GM13977 (cell line): Measurements from ENCODE around the gene MFAP3L.
"Not testable (repeated sequence)": the region's sequence is repeated elsewhere in the genome, so short reads cannot be mapped to it uniquely, and the experiment has no call there.

ENCODE experiments used
- DNase-seq: peaks from one replicate; pipeline ENCODE4 v3.0.0; 2012; ENCODE audit warnings: low spot score
- in situ Hi-C: fragments of 300-500 bp; cut with MboI; formaldehyde crosslinking; loops from one replicate; pipeline ENCODE4 v1.12.0; 2022; ENCODE audit warnings: low sequenced_read_pairs, low pct_unique_long_range_greater_than_20kb, mixed read lengths, inconsistent platforms; ENCODE audit not compliant: unreplicated experiment
- TF ChIP-seq, protein P1 (sequence below): IDR thresholded peaks from 2 replicates; pipeline ENCODE4 v1.5.1; 2012; ENCODE audit warnings: mild to moderate bottlenecking, control low read depth; ENCODE audit not compliant: insufficient read depth; ENCODE audit errors: extremely low read depth, missing control alignments

MFAP3L gene

DNA sequence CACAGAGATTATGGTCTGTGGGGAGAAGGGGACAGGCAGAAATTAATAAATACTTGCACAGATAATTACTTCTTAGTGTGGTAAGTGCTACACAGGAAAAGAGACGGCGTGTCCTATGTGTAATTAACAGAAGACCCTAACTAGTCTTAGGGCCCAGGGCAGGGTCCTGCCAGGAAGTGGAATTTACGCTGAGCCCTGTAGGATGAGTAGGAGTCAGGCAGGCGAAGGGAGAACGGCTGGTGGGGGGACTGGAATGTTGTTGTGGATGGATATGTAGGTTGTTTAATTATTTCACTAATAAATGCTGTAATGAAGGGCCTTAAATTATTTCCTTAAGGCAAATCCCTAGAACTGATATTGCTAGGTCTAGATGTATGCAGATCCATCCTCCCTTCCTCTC is 26.7 kb upstream of the MFAP3L start:
- no peak for DNase-seq
- in situ Hi-C loops = no loop called here
- TF ChIP-seq, protein P1, sequence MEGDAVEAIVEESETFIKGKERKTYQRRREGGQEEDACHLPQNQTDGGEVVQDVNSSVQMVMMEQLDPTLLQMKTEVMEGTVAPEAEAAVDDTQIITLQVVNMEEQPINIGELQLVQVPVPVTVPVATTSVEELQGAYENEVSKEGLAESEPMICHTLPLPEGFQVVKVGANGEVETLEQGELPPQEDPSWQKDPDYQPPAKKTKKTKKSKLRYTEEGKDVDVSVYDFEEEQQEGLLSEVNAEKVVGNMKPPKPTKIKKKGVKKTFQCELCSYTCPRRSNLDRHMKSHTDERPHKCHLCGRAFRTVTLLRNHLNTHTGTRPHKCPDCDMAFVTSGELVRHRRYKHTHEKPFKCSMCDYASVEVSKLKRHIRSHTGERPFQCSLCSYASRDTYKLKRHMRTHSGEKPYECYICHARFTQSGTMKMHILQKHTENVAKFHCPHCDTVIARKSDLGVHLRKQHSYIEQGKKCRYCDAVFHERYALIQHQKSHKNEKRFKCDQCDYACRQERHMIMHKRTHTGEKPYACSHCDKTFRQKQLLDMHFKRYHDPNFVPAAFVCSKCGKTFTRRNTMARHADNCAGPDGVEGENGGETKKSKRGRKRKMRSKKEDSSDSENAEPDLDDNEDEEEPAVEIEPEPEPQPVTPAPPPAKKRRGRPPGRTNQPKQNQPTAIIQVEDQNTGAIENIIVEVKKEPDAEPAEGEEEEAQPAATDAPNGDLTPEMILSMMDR = no peak

DNA sequence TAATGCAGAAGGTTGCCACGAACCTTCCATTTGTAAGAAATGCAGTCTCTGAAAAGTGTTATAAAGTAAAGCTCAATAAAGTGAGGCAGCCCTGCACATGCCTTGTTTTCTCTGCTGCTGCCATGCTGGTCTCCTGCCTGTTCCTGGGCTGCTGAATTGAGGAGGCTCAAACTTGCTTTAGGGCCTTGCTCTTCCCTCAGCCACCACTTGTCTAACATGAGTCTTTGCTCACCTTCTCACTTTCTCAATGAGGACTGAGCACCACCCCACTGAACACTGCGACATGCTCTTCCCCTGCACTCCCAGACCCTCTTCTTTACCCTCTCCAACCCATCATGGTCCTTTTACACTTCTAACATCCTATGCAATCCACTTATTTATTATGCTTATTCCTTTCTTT is 25.2 kb upstream of the MFAP3L start:
- in situ Hi-C loops = no loop called here
- TF ChIP-seq, protein P1 = no peak
- DNase-seq = no peak

DNA sequence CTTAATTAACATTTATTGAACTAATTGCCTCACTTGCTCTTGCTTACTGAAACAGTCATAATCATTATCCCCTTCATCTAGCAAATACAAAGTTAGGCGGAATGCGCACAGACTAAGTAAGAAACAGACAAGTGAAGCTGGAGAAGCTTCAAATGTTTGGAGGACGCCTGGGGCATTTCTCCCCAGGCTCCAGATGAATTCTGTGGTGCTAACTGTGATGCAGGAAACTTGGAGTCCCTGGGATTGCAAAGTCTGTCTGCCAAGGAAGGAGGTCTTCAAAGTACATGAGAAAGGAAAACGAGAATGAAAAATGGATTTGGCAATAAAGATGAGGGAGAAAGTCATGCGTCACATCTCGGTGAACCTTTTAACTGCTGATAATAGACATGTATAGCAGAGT is 23.6 kb upstream of the MFAP3L start:
- TF ChIP-seq, protein P1 = no peak
- in situ Hi-C loops = loop anchor here (10.0 kb wide), 1 partner anchor 235 kb away; no protein-coding TSS in a partner anchor
- DNase-seq = no peak

DNA sequence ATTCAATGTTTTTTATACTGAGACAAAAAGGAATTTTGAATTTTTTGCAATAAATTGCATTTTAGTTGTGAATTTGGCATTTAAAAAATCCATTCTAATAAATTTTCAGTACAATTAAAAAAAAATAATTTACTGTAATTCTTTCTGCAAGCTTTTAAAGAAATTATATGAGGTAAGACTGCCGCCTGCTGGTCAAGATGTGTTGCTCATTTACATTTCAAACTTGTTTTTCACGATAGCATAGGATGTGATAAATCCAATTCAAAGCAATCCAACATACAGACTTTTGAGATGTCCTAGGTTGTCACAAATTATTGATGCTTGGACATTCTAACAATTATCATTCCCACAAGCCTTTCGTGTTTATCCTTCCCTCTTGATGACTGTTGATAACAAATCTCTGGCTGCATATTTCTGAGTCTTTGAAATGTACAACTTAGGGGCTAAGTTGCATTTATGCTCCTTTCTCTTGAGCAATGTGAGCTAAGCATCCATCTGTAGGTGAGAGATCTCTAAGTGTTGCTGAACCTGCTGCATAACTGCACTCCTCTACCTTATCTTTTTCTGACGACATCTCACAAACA is 21.7 kb upstream of the MFAP3L start:
- TF ChIP-seq, protein P1 = peak; percentile 77
- DNase-seq = peak; percentile 42
- in situ Hi-C loops = loop anchor here (10.0 kb wide), 1 partner anchor 233 kb away; no protein-coding TSS in a partner anchor

DNA sequence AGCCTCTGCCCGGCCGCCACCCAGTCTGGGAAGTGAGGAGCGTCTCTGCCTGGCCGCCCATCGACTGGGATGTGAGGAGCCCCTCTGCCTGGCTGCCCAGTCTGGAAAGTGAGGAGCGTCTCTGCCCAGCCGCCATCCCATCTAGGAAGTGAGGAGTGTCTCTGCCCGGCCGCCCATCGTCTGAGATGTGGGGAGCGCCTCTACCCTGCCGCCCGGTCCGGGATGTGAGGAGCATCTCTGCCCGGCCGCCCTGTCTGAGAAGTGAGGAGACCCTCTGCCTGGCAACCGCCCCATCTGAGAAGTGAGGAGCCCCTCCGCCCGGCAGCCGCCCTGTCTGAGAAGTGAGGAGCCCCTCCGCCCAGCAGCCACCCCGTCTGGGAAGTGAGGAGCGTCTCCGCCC is 20.0 kb upstream of the MFAP3L start:
- in situ Hi-C loops = loop anchor here (10.0 kb wide), 1 partner anchor 231 kb away; no protein-coding TSS in a partner anchor
- not testable (repeated sequence) for DNase-seq

DNA sequence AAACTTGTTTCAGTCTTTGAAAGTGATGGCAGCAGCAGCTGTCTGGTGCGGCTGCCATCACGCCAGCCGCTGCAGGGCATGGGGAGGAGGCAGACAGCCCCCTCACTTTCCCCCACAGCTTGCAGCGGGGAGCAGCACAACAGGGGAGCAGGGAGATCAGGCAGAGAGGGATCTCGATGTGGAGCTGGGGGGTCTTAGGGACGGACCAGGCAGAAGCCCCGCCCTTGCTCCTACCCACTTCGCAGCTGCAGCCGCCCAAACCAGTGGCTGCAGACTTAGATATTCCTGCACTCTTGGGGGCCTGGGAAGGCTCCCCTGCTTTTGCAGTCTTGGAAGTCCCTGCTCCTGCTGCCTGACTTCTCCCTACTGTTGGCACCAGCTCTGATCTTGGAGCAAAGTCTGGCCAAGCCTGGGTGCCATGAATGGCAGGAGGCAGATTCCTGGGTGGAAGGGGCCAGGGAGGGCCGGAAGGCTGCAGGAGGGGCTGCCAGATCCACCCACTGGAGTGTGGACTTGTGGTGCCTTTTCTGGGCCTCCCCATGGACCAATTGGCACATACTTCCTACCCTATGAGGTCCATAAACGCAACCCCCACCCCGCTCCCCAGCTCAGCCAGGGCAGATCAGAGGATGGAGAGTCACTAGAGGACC is 14.0 kb upstream of the MFAP3L start:
- TF ChIP-seq, protein P1 = no peak
- no peak for DNase-seq
- in situ Hi-C loops = loop anchor here (10.0 kb wide), 1 partner anchor 225 kb away; no protein-coding TSS in a partner anchor

DNA sequence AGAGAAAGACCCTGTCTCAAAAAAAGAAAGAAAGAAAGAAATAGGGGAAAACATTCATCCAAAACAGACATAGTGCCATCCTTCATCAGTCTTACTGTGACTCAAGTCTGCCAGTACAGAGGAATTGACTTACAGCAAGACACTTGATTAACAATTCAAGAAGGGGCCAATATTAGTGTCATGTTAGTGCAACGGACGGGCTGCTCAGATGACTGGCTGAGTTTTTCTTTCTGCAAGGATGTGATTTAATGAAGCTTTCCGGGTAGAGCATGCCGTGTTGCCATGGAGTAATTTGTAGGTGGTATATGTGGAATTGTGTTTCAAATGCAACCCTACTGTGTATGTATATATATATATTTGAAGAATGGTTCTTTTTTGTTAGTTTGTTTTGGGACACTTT is 12.6 kb upstream of the MFAP3L start:
- DNase-seq = no peak
- TF ChIP-seq, protein P1 = no peak
- in situ Hi-C loops = no loop called here
